WTC11 (cell line): ENCODE data around the gene SORCS2. TPM values are rescaled to one million over a fixed set of nuclear protein-coding genes. Genes with fewer than 3 reads are reported as not detected.

ENCODE experiments used
- ATAC-seq: fragments of 200-7000 bp; cut with Tn5 transposase; 2 replicates; pipeline ENCODE4 v1.10.0; 2021; ENCODE audit warnings: mild to moderate bottlenecking, moderate library complexity
- CTCF ChIA-PET: fragments of 300-600 bp; sonication (Branson Sonifier 250); formaldehyde crosslinking; loops from one replicate; lab custom pipeline; 2021; ENCODE audit warnings: antibody characterized with exemption; lab: Charles Lee
- POLR2A ChIA-PET: fragments of 350-600 bp; sonication (Branson Sonifier 250); formaldehyde crosslinking; loops from one replicate; lab custom pipeline; 2021; ENCODE audit warnings: antibody characterized with exemption; lab: Charles Lee
- DNase-seq: peaks from one replicate; pipeline ENCODE4 v3.0.0; 2021; ENCODE audit warnings: low spot score
- H3K27ac Mint-ChIP-seq: 2 replicates; pipeline ENCODE4 v1.8.0; 2021; ENCODE audit warnings: mixed read lengths
- H3K27me3 Mint-ChIP-seq: 2 replicates; pipeline ENCODE4 v1.8.0; 2021; ENCODE audit warnings: low read depth, mild to moderate bottlenecking, moderate library complexity, mixed read lengths
- H3K36me3 Mint-ChIP-seq: 2 replicates; pipeline ENCODE4 v1.8.0; 2021; ENCODE audit warnings: mixed read lengths
- H3K4me1 Mint-ChIP-seq: 2 replicates; pipeline ENCODE4 v1.8.0; 2022; ENCODE audit warnings: mixed read lengths
- H3K4me3 Mint-ChIP-seq: 2 replicates; pipeline ENCODE4 v1.8.0; 2021; ENCODE audit warnings: mild to moderate bottlenecking, moderate library complexity, mixed read lengths
- H3K9me3 Mint-ChIP-seq: 2 replicates; pipeline ENCODE4 v1.8.0; 2021; ENCODE audit warnings: mixed read lengths
- AR ChIP-seq: fragments of 250-450 bp; sonication (Bioruptor Pico); IDR thresholded peaks from 2 replicates; pipeline ENCODE4 v1.9.0; 2021; ENCODE audit warnings: mild to moderate bottlenecking
- ATF1 ChIP-seq: sonication (generic); formaldehyde crosslinking; IDR thresholded peaks from 2 replicates; pipeline ENCODE4 v1.8.1; 2023; ENCODE audit warnings: mild to moderate bottlenecking, moderate library complexity, missing genetic modification reagents
- ELF4 ChIP-seq: sonication (generic); formaldehyde crosslinking; IDR thresholded peaks from 2 replicates; pipeline ENCODE4 v1.8.1; 2022; ENCODE audit warnings: low read depth, mild to moderate bottlenecking, moderate library complexity, missing genetic modification reagents
- EMX1 ChIP-seq: fragments of 250-450 bp; sonication (Bioruptor Pico); IDR thresholded peaks from 2 replicates; pipeline ENCODE4 v1.8.0; 2021; ENCODE audit warnings: mild to moderate bottlenecking
- FOXP1 ChIP-seq: sonication (generic); formaldehyde crosslinking; IDR thresholded peaks from 2 replicates; pipeline ENCODE4 v1.8.0; 2022; ENCODE audit warnings: missing genetic modification reagents, mild to moderate bottlenecking, moderate library complexity, borderline replicate concordance
- FOXP4 ChIP-seq: sonication (generic); formaldehyde crosslinking; IDR thresholded peaks from 2 replicates; pipeline ENCODE4 v1.8.0; 2022; ENCODE audit warnings: mild to moderate bottlenecking, missing genetic modification reagents
- GRHL2 ChIP-seq: fragments of 250-450 bp; sonication (Bioruptor Pico); IDR thresholded peaks from 2 replicates; pipeline ENCODE4 v1.8.0; 2022; ENCODE audit warnings: mild to moderate bottlenecking, moderate library complexity; ENCODE audit not compliant: insufficient replicate concordance, severe bottlenecking
- JAZF1 ChIP-seq: fragments of 250-450 bp; sonication (Bioruptor Pico); IDR thresholded peaks from 2 replicates; pipeline ENCODE4 v1.9.0; 2021; ENCODE audit warnings: moderate library complexity, mild to moderate bottlenecking, inconsistent platforms
- NFATC4 ChIP-seq: fragments of 250-450 bp; sonication (Bioruptor Pico); IDR thresholded peaks from 2 replicates; pipeline ENCODE4 v1.9.0; 2021; ENCODE audit warnings: mild to moderate bottlenecking
- NFYB ChIP-seq: sonication (generic); formaldehyde crosslinking; conservative IDR thresholded peaks from 2 replicates; pipeline ENCODE4 v1.8.0; 2022; ENCODE audit warnings: low read depth, missing genetic modification reagents
- TCF7 ChIP-seq: sonication (generic); formaldehyde crosslinking; IDR thresholded peaks from 2 replicates; pipeline ENCODE4 v1.8.0; 2022; ENCODE audit warnings: mild to moderate bottlenecking, low read depth, missing genetic modification reagents, moderate library complexity
- ZNF138 ChIP-seq: sonication (generic); formaldehyde crosslinking; conservative IDR thresholded peaks from 2 replicates; pipeline ENCODE4 v1.8.1; 2022; ENCODE audit warnings: mild to moderate bottlenecking, moderate library complexity, missing genetic modification reagents
- ZNF317 ChIP-seq: sonication (generic); formaldehyde crosslinking; IDR thresholded peaks from 2 replicates; pipeline ENCODE4 v1.8.1; 2023; ENCODE audit warnings: low read depth, mild to moderate bottlenecking, moderate library complexity, missing genetic modification reagents, borderline replicate concordance
- total RNA-seq: library from RNA; stranded (reverse); gene quantifications from 3 replicates; pipeline ENCODE4 v1.2.3, GENCODE V29; 2021
- TF ChIP-seq, protein P1 (sequence below): sonication (generic); formaldehyde crosslinking; IDR thresholded peaks from 2 replicates; pipeline ENCODE4 v1.8.1; 2022; ENCODE audit warnings: mild to moderate bottlenecking, moderate library complexity, missing genetic modification reagents
- TF ChIP-seq, protein P2 (sequence below): fragments of 250-450 bp; sonication (Bioruptor Pico); IDR thresholded peaks from 2 replicates; pipeline ENCODE4 v1.9.0; 2021; ENCODE audit warnings: mild to moderate bottlenecking, borderline replicate concordance
- TF ChIP-seq, protein P3 (sequence below): sonication (generic); formaldehyde crosslinking; IDR thresholded peaks from 2 replicates; pipeline ENCODE4 v1.8.0; 2023; ENCODE audit warnings: missing genetic modification reagents
- TF ChIP-seq, protein P4 (sequence below): sonication (generic); formaldehyde crosslinking; IDR thresholded peaks from 2 replicates; pipeline ENCODE4 v1.8.0; 2022; ENCODE audit warnings: mild to moderate bottlenecking, missing genetic modification reagents
- TF ChIP-seq, protein P5 (sequence below): sonication (generic); formaldehyde crosslinking; IDR thresholded peaks from 2 replicates; pipeline ENCODE4 v1.8.1; 2023; ENCODE audit warnings: mild to moderate bottlenecking, missing genetic modification reagents
- TF ChIP-seq, protein P6 (sequence below): sonication (generic); formaldehyde crosslinking; IDR thresholded peaks from 2 replicates; pipeline ENCODE4 v1.8.0; 2022; ENCODE audit warnings: mild to moderate bottlenecking, missing genetic modification reagents
- TF ChIP-seq, protein P7 (sequence below): sonication (generic); formaldehyde crosslinking; IDR thresholded peaks from 2 replicates; pipeline ENCODE4 v1.8.1; 2022; ENCODE audit warnings: low read depth, mild to moderate bottlenecking, moderate library complexity, missing genetic modification reagents, borderline replicate concordance

Gene SORCS2
- total RNA-seq, 1 experiment from 2014 or later, result 6.6 TPM

- TF ChIP-seq NFYB (CRISPR knock-in tag) (no peak), GRHL2 (CRISPR knock-in tag) (no peak), ELF4 (CRISPR knock-in tag) (no peak), ZNF317 (CRISPR knock-in tag) (no peak), EMX1 (CRISPR knock-in tag) (no peak), JAZF1 (CRISPR knock-in tag) (no peak), ATF1 (CRISPR knock-in tag) (no peak), FOXP4 (CRISPR knock-in tag) (no peak), NFATC4 (no peak), FOXP1 (no peak), AR (CRISPR knock-in tag) (no peak), ZNF138 (CRISPR knock-in tag) (no peak), TCF7 (CRISPR knock-in tag) (no peak)
- TF ChIP-seq, protein P1, sequence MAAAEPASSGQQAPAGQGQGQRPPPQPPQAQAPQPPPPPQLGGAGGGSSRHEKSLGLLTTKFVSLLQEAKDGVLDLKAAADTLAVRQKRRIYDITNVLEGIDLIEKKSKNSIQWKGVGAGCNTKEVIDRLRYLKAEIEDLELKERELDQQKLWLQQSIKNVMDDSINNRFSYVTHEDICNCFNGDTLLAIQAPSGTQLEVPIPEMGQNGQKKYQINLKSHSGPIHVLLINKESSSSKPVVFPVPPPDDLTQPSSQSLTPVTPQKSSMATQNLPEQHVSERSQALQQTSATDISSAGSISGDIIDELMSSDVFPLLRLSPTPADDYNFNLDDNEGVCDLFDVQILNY (CRISPR knock-in tag), result no peak
- TF ChIP-seq, protein P2, sequence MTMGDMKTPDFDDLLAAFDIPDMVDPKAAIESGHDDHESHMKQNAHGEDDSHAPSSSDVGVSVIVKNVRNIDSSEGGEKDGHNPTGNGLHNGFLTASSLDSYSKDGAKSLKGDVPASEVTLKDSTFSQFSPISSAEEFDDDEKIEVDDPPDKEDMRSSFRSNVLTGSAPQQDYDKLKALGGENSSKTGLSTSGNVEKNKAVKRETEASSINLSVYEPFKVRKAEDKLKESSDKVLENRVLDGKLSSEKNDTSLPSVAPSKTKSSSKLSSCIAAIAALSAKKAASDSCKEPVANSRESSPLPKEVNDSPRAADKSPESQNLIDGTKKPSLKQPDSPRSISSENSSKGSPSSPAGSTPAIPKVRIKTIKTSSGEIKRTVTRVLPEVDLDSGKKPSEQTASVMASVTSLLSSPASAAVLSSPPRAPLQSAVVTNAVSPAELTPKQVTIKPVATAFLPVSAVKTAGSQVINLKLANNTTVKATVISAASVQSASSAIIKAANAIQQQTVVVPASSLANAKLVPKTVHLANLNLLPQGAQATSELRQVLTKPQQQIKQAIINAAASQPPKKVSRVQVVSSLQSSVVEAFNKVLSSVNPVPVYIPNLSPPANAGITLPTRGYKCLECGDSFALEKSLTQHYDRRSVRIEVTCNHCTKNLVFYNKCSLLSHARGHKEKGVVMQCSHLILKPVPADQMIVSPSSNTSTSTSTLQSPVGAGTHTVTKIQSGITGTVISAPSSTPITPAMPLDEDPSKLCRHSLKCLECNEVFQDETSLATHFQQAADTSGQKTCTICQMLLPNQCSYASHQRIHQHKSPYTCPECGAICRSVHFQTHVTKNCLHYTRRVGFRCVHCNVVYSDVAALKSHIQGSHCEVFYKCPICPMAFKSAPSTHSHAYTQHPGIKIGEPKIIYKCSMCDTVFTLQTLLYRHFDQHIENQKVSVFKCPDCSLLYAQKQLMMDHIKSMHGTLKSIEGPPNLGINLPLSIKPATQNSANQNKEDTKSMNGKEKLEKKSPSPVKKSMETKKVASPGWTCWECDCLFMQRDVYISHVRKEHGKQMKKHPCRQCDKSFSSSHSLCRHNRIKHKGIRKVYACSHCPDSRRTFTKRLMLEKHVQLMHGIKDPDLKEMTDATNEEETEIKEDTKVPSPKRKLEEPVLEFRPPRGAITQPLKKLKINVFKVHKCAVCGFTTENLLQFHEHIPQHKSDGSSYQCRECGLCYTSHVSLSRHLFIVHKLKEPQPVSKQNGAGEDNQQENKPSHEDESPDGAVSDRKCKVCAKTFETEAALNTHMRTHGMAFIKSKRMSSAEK (CRISPR knock-in tag), result no peak
- TF ChIP-seq, protein P3, sequence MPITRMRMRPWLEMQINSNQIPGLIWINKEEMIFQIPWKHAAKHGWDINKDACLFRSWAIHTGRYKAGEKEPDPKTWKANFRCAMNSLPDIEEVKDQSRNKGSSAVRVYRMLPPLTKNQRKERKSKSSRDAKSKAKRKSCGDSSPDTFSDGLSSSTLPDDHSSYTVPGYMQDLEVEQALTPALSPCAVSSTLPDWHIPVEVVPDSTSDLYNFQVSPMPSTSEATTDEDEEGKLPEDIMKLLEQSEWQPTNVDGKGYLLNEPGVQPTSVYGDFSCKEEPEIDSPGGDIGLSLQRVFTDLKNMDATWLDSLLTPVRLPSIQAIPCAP (CRISPR knock-in tag), result no peak
- TF ChIP-seq, protein P4, sequence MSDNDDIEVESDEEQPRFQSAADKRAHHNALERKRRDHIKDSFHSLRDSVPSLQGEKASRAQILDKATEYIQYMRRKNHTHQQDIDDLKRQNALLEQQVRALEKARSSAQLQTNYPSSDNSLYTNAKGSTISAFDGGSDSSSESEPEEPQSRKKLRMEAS (CRISPR knock-in tag), result no peak
- TF ChIP-seq, protein P5, sequence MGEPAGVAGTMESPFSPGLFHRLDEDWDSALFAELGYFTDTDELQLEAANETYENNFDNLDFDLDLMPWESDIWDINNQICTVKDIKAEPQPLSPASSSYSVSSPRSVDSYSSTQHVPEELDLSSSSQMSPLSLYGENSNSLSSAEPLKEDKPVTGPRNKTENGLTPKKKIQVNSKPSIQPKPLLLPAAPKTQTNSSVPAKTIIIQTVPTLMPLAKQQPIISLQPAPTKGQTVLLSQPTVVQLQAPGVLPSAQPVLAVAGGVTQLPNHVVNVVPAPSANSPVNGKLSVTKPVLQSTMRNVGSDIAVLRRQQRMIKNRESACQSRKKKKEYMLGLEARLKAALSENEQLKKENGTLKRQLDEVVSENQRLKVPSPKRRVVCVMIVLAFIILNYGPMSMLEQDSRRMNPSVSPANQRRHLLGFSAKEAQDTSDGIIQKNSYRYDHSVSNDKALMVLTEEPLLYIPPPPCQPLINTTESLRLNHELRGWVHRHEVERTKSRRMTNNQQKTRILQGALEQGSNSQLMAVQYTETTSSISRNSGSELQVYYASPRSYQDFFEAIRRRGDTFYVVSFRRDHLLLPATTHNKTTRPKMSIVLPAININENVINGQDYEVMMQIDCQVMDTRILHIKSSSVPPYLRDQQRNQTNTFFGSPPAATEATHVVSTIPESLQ, result no peak
- TF ChIP-seq, protein P6, sequence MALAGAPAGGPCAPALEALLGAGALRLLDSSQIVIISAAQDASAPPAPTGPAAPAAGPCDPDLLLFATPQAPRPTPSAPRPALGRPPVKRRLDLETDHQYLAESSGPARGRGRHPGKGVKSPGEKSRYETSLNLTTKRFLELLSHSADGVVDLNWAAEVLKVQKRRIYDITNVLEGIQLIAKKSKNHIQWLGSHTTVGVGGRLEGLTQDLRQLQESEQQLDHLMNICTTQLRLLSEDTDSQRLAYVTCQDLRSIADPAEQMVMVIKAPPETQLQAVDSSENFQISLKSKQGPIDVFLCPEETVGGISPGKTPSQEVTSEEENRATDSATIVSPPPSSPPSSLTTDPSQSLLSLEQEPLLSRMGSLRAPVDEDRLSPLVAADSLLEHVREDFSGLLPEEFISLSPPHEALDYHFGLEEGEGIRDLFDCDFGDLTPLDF, result no peak
- TF ChIP-seq, protein P7, sequence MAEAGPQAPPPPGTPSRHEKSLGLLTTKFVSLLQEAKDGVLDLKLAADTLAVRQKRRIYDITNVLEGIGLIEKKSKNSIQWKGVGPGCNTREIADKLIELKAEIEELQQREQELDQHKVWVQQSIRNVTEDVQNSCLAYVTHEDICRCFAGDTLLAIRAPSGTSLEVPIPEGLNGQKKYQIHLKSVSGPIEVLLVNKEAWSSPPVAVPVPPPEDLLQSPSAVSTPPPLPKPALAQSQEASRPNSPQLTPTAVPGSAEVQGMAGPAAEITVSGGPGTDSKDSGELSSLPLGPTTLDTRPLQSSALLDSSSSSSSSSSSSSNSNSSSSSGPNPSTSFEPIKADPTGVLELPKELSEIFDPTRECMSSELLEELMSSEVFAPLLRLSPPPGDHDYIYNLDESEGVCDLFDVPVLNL, result no peak
- no peak overlapping the region for H3K27ac Mint-ChIP-seq
- H3K9me3 Mint-ChIP-seq, result no peaks in the 10 kb centered on the region; the same call in 1 of the 2 replicates
- CTCF ChIA-PET, result no interaction called here
- no peaks in the 10 kb centered on the region for H3K36me3 Mint-ChIP-seq
- no peak for ATAC-seq
- H3K4me1 Mint-ChIP-seq, result no peaks in the 10 kb centered on the region
- no peak overlapping the region for H3K4me3 Mint-ChIP-seq
- H3K27me3 Mint-ChIP-seq, result no peaks in the 10 kb centered on the region; the same call in 1 of the 2 replicates
- no peak for DNase-seq
- POLR2A ChIA-PET, result no interaction called here
Observed at GRCh38 chr4:7275067-7275466, 82.7 kb downstream of the SORCS2 start.
